Measurements from ENCODE around the gene TTC21B.

TTC21B gene

DNA sequence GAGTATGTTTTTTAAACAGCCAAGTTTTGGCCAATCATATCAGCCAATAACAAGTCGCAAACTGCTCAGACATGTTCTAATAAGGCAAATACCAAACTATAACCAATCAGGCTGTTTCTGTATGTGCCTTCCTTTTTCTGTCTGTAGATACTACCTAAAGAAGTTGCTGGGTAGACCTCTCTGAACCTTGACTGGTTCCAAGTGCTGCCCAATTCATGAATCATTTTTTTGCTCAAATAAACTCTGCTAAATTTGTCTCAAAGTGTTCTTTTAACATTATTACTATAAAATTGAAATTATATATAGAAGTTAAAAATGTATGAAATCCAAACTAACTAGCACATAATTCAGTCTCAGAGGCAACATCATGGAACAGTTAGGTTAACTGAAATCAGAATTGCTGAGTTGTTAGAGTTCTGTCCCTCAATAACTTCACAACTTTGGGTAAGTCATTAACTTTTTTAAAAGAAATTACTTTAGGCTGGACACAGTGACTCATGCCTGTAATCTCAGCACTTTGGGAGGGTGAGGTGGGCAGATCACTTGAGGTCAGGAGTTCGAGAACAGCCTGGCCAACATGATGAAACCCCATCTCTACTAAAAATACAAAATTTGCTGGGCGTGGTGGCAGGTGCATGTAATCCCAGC is 4.9 kb upstream of the TTC21B start:
- Histone ChIP-seq H3K27me3 (ENCODE audit: control insufficient read depth, insufficient read depth, low read length) (no peaks in the 10 kb centered on the region), H3K27ac (ENCODE audit: low read length) (no peak overlapping the region), H3K4me3 (ENCODE audit: low read length) (no peak overlapping the region), H3K9ac (ENCODE audit: low read length) (no peak overlapping the region), H3K4me1 (ENCODE audit: control insufficient read depth, low read depth, low read length) (peaks cover 5% of the 10 kb centered on the region), H3K9me3 (ENCODE audit: control insufficient read depth, low read depth, low read length) (no peaks in the 10 kb centered on the region), H3K36me3 (ENCODE audit: control insufficient read depth, low read depth, low read length) (no peaks in the 10 kb centered on the region)

DNA sequence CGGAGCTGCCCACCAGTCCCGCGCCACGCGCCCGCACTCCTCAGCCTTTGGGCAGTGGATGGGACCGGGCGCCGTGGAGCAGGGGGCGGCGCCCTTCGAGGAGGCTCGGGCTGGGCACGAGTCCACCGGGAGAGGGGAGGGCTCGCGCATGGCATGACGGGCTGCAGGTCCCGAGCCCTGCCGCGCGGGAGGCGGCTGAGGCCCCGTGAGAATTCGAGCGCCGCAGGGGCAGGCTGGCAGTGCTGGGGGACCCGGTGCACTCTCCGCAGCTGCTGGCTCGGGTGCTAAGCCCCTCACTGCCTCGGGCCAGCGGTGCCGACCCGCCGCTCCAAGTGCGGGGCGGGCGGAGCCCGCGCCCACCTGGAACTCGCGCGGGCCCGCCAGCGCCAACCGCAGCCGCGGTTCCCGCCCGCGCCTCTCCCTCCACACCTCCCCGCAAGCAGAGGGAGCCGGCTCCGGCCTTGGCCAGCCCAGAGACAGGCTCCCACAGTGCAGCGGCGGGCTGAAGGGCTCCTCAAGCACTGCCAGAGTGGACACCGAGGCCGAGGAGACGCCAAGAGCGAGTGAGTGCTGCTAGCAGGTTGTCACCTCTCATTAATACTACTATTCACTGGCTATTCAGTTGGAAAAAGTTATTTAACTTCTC is 3.6 kb upstream of the TTC21B start:
- Histone ChIP-seq H3K4me3 (ENCODE audit: low read length) (no peak overlapping the region), H3K27ac (ENCODE audit: low read length) (no peak overlapping the region), H3K9ac (ENCODE audit: low read length) (no peak overlapping the region), H3K4me1 (ENCODE audit: control insufficient read depth, low read depth, low read length) (peaks cover 10% of the 10 kb centered on the region), H3K36me3 (ENCODE audit: control insufficient read depth, low read depth, low read length) (no peaks in the 10 kb centered on the region), H3K9me3 (ENCODE audit: control insufficient read depth, low read depth, low read length) (no peaks in the 10 kb centered on the region), H3K27me3 (ENCODE audit: control insufficient read depth, insufficient read depth, low read length) (no peaks in the 10 kb centered on the region)

DNA sequence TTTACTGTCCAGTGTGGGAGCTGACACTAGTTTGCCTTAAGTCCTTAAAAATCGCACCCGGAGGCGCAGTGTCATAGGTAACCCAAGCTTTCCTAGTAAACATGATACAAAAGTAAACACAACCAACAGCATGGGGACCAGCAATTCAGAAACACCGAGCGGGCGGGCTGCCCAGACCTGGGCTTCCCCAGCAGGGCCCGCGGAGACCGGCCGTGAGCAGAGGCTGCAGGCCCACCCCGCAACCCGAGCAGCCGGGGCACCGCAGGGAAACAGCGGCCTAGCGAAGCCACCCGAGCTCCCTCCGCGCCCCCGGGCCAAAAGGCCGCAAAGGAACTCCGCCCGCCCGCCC is 296 bp downstream of the TTC21B start:
- Histone ChIP-seq H3K9ac (ENCODE audit: low read length) (peak overlapping the region; percentile 78), H3K4me3 (ENCODE audit: low read length) (peak overlapping the region; percentile 85), H3K36me3 (ENCODE audit: control insufficient read depth, low read depth, low read length) (peaks cover 9% of the 10 kb centered on the region), H3K27me3 (ENCODE audit: control insufficient read depth, insufficient read depth, low read length) (no peaks in the 10 kb centered on the region), H3K9me3 (ENCODE audit: control insufficient read depth, low read depth, low read length) (no peaks in the 10 kb centered on the region), H3K27ac (ENCODE audit: low read length) (no peak overlapping the region), H3K4me1 (ENCODE audit: control insufficient read depth, low read depth, low read length) (peaks cover 12% of the 10 kb centered on the region)

DNA sequence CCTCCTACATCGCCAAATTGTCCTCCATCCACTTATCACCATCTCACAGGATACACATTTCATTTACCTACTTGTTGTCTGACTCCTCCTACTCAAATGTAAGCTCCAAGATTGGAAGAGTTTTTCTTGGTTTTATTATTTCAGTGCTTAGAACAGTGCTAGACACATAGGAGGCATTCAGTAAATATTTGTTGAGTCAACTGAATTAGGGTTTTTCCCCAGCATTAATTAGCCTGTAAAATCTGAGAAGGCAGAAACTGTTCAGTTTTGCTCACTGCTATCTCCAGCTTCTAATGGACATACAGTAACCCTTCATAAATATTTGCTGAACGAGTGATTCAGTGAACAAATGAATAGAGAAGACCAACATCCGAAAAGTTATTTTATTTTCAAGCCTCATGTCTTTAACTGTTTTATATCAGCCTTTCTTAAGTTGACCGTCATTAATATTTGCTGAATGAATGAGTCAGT is 800 bp downstream of the TTC21B start:
- H3K27me3 ChIP-seq (ENCODE audit: control insufficient read depth, insufficient read depth, low read length) = no peaks in the 10 kb centered on the region
- H3K9me3 ChIP-seq (ENCODE audit: control insufficient read depth, low read depth, low read length) = no peaks in the 10 kb centered on the region
- no peak overlapping the region for H3K27ac ChIP-seq (ENCODE audit: low read length)
- H3K4me3 ChIP-seq (ENCODE audit: low read length) = peak overlapping the region; percentile 85
- peak overlapping the region; percentile 78 for H3K9ac ChIP-seq (ENCODE audit: low read length)
- peaks cover 9% of the 10 kb centered on the region for H3K36me3 ChIP-seq (ENCODE audit: control insufficient read depth, low read depth, low read length)
- peaks cover 12% of the 10 kb centered on the region for H3K4me1 ChIP-seq (ENCODE audit: control insufficient read depth, low read depth, low read length)

DNA sequence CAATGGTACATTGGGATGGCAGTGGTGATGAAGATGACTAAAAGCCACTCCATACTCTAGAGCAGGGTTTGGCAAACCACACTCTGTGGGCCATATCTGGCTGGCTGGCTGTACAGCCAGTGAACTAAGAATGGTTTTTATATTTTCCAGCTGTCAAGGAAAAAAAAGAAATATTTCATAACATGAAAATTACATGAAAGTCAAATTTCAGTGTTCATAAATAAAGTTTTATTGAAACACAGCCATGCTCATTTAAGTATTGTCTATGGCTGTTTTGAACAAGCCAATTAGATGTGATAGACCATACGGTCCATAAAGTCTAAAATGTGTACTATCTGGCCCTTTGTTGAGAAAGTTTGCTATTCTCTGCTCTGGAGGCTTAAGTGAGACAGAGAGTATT is 1.5 kb downstream of the TTC21B start:
- H3K4me1 ChIP-seq (ENCODE audit: control insufficient read depth, low read depth, low read length) = peaks cover 12% of the 10 kb centered on the region
- peak overlapping the region; percentile 85 for H3K4me3 ChIP-seq (ENCODE audit: low read length)

DNA sequence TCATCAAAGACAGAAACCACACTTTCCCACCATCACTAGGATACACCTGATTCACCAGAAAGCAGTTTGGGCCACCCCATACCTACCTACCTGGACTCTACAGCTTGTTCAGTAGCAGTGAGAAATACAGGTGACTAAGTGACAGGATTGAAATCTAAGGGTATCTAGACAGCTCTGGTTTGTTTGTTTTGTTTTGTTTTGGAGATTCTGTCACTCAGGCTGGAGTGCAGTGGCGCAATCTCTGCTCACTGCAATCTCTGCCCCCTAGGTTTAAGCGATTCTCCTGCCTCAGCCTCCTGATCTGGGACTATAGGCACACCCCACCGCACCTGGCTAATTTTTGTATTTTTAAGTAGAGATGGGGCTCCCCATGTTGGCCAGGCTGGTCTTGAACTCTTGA is 3.1 kb downstream of the TTC21B start:
- Histone ChIP-seq H3K9me3 (ENCODE audit: control insufficient read depth, low read depth, low read length) (no peaks in the 10 kb centered on the region), H3K27me3 (ENCODE audit: control insufficient read depth, insufficient read depth, low read length) (no peaks in the 10 kb centered on the region), H3K27ac (ENCODE audit: low read length) (no peak overlapping the region), H3K4me3 (ENCODE audit: low read length) (no peak overlapping the region), H3K9ac (ENCODE audit: low read length) (no peak overlapping the region), H3K36me3 (ENCODE audit: control insufficient read depth, low read depth, low read length) (peaks cover 11% of the 10 kb centered on the region), H3K4me1 (ENCODE audit: control insufficient read depth, low read depth, low read length) (peaks cover 12% of the 10 kb centered on the region)

More for the DNA sequence above, 1.5 kb downstream of the TTC21B start:
- Histone ChIP-seq H3K36me3 (ENCODE audit: control insufficient read depth, low read depth, low read length) (peaks cover 11% of the 10 kb centered on the region), H3K27me3 (ENCODE audit: control insufficient read depth, insufficient read depth, low read length) (no peaks in the 10 kb centered on the region), H3K9ac (ENCODE audit: low read length) (peak overlapping the region; percentile 78), H3K27ac (ENCODE audit: low read length) (no peak overlapping the region), H3K9me3 (ENCODE audit: control insufficient read depth, low read depth, low read length) (no peaks in the 10 kb centered on the region)

DNA sequence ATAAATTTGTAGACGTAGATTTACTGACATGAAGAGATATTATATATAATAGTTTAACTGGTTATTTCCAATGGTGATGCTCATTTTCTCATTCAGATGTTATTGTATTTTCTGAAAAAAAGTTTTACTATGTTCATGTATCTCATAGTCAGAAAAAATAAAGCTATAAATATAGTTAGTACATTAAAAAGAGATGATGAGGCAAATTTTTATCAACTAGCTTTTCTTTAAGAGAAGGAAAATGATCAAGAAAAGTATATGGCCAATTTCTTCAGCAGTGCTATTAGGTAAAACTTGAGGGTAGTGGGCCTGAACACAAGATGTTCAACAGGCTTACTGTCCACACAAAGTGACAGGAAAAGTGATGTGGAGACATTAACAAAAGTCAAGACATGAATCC is 11.7 kb downstream of the TTC21B start:
- H3K9me3 ChIP-seq (ENCODE audit: control insufficient read depth, low read depth, low read length) = no peaks in the 10 kb centered on the region
- no peak overlapping the region for H3K4me3 ChIP-seq (ENCODE audit: low read length)
- H3K36me3 ChIP-seq (ENCODE audit: control insufficient read depth, low read depth, low read length) = peaks cover 64% of the 10 kb centered on the region
- no peak overlapping the region for H3K27ac ChIP-seq (ENCODE audit: low read length)
- no peak overlapping the region for H3K9ac ChIP-seq (ENCODE audit: low read length)
- H3K4me1 ChIP-seq (ENCODE audit: control insufficient read depth, low read depth, low read length) = peaks cover 2% of the 10 kb centered on the region
- H3K27me3 ChIP-seq (ENCODE audit: control insufficient read depth, insufficient read depth, low read length) = no peaks in the 10 kb centered on the region

DNA sequence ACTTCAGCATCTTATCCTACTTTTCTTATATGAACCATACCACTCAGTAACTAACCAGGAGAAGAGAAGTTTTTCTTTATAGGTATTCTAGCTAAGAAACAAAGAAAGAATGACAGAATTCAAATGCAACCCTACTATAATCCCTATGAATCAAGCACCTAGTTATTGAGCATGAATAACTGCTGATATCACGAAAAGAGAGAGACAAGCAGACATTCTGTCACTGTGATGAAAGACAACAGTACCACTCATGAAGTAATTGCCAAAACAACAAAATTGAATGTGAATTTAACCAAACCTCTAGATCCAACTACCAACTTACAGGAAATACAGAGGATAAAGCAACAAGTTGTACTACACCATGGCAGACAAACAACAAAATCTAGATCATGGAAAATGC is 15.3 kb downstream of the TTC21B start:
- H3K9me3 ChIP-seq (ENCODE audit: control insufficient read depth, low read depth, low read length) = no peaks in the 10 kb centered on the region
- no peak overlapping the region for H3K27ac ChIP-seq (ENCODE audit: low read length)
- H3K9ac ChIP-seq (ENCODE audit: low read length) = no peak overlapping the region
- H3K27me3 ChIP-seq (ENCODE audit: control insufficient read depth, insufficient read depth, low read length) = no peaks in the 10 kb centered on the region
- peaks cover 7% of the 10 kb centered on the region for H3K4me1 ChIP-seq (ENCODE audit: control insufficient read depth, low read depth, low read length)
- H3K4me3 ChIP-seq (ENCODE audit: low read length) = no peak overlapping the region
- peaks cover 56% of the 10 kb centered on the region for H3K36me3 ChIP-seq (ENCODE audit: control insufficient read depth, low read depth, low read length)

DNA sequence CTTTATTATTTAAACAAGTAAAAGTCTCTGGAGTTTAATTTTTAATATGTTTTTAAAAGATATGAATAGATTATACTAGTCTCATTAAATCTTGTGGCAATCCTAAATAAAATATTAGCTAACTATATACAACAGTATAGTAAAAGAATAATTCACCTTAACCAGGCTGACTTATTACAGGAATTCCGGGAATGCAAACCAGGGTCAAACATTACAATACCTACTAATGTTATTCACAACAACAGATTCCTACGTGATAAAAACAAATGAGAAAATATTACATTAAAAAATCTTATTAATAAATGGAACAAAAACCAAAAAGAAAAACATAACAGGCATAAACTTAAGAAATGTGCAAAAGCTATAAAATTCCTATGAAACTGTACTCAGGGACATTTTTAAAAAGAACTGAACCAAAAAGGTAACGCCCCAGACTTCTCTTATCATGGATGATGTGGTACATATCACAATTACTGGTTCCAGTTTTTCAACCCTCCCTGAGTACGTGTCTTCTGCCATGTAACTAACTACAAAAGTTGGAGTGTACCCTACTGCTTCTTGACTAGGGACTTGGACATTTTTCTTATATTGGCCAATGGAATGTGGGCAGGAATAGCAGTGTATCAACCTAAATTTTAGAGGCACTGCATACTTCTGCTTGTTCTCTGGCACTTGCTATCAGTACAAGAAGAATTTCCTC is 20.2 kb downstream of the TTC21B start:
- Histone ChIP-seq H3K4me3 (ENCODE audit: low read length) (no peak overlapping the region), H3K9ac (ENCODE audit: low read length) (no peak overlapping the region), H3K27me3 (ENCODE audit: control insufficient read depth, insufficient read depth, low read length) (no peaks in the 10 kb centered on the region), H3K9me3 (ENCODE audit: control insufficient read depth, low read depth, low read length) (no peaks in the 10 kb centered on the region), H3K36me3 (ENCODE audit: control insufficient read depth, low read depth, low read length) (peaks cover 59% of the 10 kb centered on the region), H3K27ac (ENCODE audit: low read length) (no peak overlapping the region), H3K4me1 (ENCODE audit: control insufficient read depth, low read depth, low read length) (peaks cover 7% of the 10 kb centered on the region)

DNA sequence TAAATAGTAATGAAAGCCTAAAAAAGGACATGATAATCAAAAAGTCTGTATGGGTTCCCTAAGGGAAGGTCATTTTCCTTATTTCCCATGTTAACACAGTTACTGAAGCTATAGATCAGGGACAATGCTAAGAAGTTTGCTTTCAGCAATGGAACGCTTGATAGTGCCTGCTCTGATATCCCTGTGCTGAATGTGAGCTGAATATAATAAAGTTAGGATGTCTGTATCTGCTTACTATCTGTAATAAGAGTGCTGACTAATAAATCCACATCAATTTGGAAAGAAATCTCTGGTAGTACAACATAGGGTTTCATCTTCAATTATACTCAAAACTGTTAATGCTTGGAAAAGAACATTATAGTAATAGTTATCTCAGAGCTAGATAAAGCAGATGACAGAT is 25.8 kb downstream of the TTC21B start:
- Histone ChIP-seq H3K9ac (ENCODE audit: low read length) (no peak overlapping the region), H3K27me3 (ENCODE audit: control insufficient read depth, insufficient read depth, low read length) (no peaks in the 10 kb centered on the region), H3K9me3 (ENCODE audit: control insufficient read depth, low read depth, low read length) (no peaks in the 10 kb centered on the region), H3K4me3 (ENCODE audit: low read length) (no peak overlapping the region), H3K36me3 (ENCODE audit: control insufficient read depth, low read depth, low read length) (peaks cover 66% of the 10 kb centered on the region), H3K4me1 (ENCODE audit: control insufficient read depth, low read depth, low read length) (no peaks in the 10 kb centered on the region), H3K27ac (ENCODE audit: low read length) (no peak overlapping the region)

DNA sequence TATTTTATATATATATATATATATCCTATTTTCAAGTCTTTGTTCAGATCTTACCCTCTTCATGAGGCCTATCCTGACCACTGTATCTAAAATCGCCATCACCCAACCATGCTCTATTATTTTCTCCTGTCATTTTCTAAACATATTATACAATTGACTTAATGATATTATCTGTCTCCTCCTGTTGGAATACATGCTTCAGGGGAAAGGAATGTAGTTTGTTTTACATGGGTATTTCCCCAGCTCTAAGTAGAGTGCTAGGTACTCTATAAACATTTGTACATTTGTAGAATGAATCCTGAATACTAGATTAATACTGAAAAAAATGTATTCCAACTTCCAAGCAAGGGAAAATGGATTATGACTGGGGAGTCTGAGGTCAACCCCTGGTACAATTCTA is 26.2 kb downstream of the TTC21B start:
- H3K4me1 ChIP-seq (ENCODE audit: control insufficient read depth, low read depth, low read length) = no peaks in the 10 kb centered on the region
- no peaks in the 10 kb centered on the region for H3K9me3 ChIP-seq (ENCODE audit: control insufficient read depth, low read depth, low read length)
- H3K27ac ChIP-seq (ENCODE audit: low read length) = no peak overlapping the region
- H3K9ac ChIP-seq (ENCODE audit: low read length) = no peak overlapping the region
- peaks cover 66% of the 10 kb centered on the region for H3K36me3 ChIP-seq (ENCODE audit: control insufficient read depth, low read depth, low read length)
- H3K27me3 ChIP-seq (ENCODE audit: control insufficient read depth, insufficient read depth, low read length) = no peaks in the 10 kb centered on the region
- no peak overlapping the region for H3K4me3 ChIP-seq (ENCODE audit: low read length)
